NCI-H2227 (cell line): ENCODE data around the gene ZNF346.

Experiments used
- DNase-seq: peaks from one replicate; lab custom pipeline; 2025; ENCODE audit not compliant: unreplicated experiment; lab: John Stamatoyannopoulos, UW

Gene ZNF346

DNA sequence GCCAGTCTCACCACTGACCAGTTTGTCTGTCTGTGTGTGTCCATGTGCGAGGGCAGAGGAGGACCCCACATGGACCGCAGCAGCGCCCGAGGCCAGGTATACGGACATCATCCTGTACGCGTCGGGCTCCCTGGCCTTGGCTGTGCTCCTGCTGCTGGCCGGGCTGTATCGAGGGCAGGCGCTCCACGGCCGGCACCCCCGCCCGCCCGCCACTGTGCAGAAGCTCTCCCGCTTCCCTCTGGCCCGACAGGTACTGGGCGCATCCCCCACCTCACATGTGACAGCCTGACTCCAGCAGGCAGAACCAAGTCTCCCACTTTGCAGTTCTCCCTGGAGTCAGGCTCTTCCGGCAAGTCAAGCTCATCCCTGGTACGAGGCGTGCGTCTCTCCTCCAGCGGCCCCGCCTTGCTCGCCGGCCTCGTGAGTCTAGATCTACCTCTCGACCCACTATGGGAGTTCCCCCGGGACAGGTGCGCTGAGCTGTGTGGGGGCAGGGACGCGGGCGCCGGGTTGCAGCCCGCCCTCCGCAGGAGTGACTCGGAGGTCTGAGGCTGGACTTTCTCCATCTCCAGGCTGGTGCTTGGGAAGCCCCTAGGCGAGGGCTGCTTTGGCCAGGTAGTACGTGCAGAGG, 70.7 kb downstream of the ZNF346 start:
- no peak for DNase-seq

- DNase-seq, result no peak
Measured at GRCh38 chr5:177093803-177094202, 71.3 kb downstream of the ZNF346 start.

GRCh38 chr5:177094224-177095087, 72.0 kb downstream of the ZNF346 start:
- DNase-seq, result no peak

GRCh38 chr5:177095088-177095669, 72.7 kb downstream of the ZNF346 start:
- no peak for DNase-seq

DNA sequence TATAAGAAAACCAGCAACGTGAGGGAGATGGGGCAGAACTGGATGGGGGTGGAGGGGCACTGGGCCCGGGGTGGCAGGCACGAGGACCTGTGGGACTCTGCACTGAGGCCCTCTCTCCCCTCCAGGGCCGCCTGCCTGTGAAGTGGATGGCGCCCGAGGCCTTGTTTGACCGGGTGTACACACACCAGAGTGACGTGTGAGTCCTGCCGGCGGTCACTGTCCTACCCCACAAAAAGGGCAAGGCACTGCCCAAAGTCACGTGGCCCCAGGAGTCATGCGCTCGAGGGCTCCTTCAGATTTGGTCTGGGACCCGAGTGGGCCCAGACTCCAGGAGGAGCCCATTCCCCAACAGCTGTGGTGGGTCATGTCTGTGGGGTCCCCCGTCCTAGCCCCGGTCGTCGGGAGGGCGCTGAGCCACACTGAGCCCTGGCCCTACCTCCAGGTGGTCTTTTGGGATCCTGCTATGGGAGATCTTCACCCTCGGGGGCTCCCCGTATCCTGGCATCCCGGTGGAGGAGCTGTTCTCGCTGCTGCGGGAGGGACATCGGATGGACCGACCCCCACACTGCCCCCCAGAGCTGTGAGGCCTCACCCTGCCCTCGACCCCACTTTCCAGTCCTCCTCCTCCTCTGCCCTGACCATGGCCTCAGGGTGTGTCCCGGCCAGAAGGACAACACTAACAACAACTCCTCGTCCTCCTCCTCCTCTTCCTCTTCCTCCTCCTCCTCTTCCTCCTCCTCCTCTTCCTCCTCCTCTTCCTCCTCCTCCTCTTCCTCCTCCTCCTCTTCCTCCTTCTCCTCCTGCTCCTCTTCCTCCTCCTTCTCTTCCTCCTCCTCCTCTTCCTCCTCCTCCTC, 73.9 kb downstream of the ZNF346 start:
- no peak for DNase-seq

DNA sequence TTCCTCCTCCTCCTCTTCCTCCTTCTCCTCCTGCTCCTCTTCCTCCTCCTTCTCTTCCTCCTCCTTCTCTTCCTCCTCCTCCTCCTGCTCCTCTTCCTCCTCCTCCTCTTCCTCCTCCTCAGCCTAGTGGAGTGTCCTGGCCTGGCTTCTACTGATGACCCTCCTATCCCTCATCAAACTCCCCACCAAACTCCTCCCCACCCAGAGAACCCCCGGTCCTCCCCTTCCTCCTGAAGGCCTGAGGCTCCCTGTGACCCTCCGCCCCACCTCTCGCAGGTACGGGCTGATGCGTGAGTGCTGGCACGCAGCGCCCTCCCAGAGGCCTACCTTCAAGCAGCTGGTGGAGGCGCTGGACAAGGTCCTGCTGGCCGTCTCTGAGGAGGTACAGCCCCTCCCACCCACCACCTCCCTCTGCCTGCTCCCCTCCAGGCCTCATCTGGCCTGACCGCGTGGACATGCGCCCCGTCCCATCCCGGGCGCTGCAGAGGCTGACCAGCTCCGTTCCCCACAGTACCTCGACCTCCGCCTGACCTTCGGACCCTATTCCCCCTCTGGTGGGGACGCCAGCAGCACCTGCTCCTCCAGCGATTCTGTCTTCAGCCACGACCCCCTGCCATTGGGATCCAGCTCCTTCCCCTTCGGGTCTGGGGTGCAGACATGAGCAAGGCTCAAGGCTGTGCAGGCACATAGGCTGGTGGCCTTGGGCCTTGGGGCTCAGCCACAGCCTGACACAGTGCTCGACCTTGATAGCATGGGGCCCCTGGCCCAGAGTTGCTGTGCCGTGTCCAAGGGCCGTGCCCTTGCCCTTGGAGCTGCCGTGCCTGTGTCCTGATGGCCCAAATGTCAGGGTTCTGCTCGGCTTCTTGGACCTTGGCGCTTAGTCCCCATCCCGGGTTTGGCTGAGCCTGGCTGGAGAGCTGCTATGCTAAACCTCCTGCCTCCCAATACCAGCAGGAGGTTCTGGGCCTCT, 74.8 kb downstream of the ZNF346 start:
- DNase-seq, result no peak

GRCh38 chr5:177098120-177098469, 75.6 kb downstream of the ZNF346 start:
- DNase-seq, result no peak

- DNase-seq, result peak; percentile 20
Measured at GRCh38 chr5:177098470-177099141, 76.1 kb downstream of the ZNF346 start.

DNA sequence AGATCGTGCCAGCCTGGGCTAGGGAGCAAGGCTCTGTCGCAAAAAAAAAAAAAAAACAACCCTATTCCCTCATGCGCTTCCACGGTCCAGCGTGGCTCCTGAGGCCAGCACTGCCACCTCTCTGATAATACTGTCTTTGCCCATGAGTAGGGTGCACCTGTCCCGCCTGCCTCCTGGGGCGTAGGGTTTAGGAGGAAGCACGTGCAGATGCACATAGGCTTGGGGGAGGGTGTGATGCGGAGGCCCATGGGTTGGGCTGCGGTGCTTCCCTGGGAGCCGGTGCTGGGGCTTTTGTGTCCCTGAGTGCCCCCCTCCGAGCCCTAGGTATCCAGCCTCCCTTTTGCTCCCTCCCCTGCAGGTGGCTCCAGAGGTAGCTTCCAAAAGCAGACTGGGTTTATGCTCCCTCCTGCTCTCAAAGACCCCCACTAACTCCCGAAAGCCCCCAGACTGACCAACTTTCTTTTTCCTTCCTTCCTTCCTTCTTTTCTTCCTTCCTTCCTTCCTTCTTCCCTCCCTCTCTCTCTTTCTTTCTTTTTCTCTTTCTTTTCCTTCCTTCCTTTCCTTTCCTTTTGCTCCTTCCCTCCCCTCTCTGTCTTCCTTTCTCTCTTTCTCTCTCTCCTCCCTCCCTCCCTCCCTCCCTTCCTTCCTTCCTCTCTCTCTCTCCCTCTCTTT, 77.1 kb downstream of the ZNF346 start:
- DNase-seq, result no peak

DNA sequence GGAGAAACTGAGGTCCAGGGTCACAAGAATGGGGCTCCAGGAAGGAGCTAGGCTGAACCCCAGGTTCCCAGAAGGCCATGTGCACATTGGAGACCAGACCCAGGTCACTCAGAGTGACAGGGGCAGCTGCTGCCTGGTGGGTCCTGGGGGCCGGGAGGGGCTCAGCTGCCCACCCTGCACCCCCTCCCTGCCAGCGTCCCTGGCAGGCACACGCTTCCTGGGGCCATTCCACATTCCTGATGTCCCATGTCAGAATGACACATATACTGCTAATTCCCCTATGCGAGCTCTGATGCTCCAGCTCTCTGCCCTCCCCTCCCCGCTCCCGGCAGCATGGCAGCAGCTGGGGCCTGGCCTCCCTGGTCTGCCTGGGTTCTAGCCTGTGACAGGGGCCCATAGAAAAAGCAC, 78.2 kb downstream of the ZNF346 start:
- no peak for DNase-seq

GRCh38 chr5:177103523-177104253, 81.2 kb downstream of the ZNF346 start:
- DNase-seq, result no peak

- no peak for DNase-seq
Measured at GRCh38 chr5:177105691-177106476, 83.4 kb downstream of the ZNF346 start.

DNA sequence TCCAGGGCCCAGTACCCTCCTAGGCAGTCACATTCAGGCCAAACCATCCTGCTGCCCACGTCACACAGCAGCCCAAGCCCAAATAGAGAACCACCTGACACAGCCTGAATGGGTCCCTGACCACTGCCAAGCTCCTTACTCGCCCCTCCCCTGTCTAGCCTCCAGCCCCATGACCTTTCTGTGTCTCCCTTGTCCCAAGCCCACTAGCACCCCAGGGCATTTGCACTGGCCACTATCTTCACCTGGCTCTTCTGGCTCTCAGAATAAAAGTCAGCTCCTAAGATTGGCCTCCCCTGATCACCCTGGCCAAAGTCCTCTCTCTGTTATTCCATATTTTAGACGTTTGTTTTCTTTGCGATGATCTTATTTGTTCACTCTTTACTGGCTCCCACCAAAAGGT, 84.7 kb downstream of the ZNF346 start:
- DNase-seq, result no peak

GRCh38 chr5:177109810-177110209, 87.3 kb downstream of the ZNF346 start:
- no peak for DNase-seq

DNA sequence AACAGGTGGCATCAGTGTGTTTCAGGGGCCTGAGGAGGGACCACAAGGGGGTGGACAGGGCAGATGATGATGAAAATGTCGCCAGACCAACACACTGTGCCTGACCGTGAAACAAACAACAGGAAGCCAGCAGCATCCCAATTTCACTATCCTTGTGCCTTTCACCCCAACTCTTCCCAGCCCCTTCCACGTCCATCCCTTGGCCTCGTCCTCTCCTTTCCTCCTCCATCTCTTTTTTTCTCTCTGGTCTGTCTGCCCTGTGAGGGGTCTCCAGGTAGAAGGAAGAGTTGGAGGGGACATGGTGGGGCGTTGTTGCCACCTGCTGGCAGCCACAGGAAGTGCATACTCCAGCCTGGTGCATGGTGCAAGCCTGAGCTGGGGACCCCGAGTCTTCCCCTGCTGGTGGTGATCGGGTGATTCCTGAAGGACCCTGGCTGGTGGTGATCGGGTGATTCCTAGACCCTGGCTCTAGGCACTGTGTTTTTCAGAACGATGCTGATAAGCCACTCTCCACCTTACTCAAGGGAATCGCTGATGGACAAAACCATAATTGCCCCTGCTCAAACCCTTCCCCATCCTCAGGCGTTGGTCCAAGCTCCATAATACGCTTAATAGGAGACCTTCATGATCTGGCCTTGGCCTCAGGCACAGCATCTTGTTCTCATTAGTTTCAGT, 89.4 kb downstream of the ZNF346 start:
- peak; percentile 63 for DNase-seq

DNA sequence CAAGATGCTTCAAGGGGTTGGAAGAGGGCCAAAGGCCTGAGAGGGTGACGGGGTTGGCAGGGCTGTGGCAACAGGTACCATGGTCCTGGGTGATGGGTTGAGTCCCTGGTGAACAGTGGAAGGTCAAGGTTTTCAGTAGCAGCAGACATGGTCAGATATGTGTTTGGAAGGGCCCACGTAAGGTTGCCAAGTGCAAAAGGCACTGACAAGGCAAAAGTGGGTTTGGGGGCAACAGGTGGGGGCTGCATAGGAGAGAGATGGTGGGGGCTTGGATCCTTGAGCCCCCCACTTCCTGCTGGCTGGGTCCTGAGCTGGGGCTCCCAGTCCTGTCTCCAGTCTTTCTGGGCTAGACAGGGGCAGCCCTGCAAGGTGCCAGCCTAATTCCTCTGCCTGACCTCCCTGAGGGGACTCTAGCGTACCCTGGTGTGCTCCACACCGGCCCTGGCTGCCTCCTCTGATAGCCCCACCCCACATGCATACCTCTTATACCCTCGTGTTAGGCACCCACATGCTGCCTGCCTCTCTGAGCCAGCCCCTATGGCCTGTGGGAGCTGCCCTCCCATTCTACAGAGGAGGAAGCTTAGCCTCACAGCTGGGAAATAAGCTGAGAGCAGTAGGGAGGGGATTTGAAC, 90.2 kb downstream of the ZNF346 start:
- no peak for DNase-seq
